GM19452 (cell line): ENCODE results near the gene INO80D.

Experiments used
- ATAC-seq: cut with Tn5 transposase; IDR thresholded peaks from one replicate; pipeline ENCODE4 v1.9.1; 2021; ENCODE audit not compliant: unreplicated experiment

Gene INO80D

DNA sequence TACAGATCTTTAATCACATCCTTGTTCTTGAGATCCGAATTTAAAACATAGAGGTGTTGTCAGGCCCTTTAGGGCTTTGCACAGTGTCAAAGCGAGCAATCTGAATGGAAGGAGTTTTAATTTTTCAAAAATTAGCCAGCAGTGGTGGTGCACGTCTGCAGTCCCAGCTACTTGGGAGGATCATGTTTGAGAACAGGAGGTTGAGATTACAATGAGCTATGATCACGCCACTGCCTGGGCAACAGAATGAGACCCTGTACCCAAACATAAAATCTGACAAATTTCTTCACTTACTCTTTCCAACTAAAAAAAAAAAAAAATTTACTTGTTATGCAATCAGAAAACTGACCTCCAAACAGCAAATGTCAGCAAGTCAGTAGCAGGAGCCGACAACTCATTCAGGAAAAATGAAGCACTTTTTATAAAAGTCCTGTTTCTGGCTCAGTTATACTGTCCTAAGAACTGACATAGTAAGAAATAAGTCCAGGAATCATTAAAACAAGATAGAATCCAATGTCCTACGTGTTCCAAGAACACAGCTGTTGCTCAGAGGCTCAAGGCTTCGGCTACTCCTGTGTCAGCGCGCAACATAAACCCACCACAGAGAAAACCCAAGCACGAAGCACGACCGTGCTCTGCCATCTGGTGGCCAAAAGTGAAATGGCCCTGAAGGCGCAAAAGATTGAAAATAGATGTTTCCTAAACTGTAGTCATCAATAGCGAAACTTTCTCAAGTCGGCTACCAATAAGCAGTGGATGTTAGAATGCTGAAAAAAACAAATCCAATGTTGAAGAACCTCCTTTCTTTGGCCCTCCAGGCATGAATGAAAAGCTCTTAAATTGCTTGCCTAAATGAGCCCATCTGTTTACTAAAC lies 138.1 kb downstream of the INO80D start:
- ATAC-seq, result peak; percentile 89

DNA sequence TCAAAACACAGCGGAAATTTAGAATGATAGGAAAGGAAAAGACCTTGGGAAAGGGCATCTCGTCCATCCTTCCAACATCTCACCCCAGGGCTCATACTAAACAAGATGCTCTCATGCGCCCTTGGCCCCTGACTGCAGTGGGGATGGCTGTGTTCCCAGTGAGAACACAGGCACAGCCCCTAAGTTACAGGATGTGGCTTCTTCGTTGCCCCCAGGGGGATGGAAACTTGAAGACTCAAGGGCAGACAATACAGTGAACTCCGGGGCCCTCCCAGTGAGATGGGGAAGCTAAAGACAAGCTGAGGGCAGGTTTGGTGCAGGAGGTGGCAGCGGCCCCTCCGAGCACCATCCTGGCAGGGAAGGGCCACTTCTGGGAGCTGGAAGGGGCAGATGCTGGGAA lies 139.7 kb downstream of the INO80D start:
- no peak for ATAC-seq
